OCI-LY1 (cell line): ENCODE measurements around the gene NEK1.

Experiments used
- EZH2 ChIP-seq: fragments of 200-600 bp; sonication (generic), shearing (Covaris generic); IDR thresholded peaks from 2 replicates; pipeline ENCODE4 v1.8.0; 2017; ENCODE audit warnings: borderline replicate concordance, mixed run types, mild to moderate bottlenecking, antibody characterized with exemption, low read length, moderate library complexity, mixed read lengths
- TF ChIP-seq, protein P1 (sequence below): fragments of 200-600 bp; sonication (generic), shearing (Covaris generic); IDR thresholded peaks from 2 replicates; pipeline ENCODE4 v1.5.1; 2017; ENCODE audit warnings: mild to moderate bottlenecking, antibody characterized with exemption, low read length, moderate library complexity, mixed read lengths

DNA sequence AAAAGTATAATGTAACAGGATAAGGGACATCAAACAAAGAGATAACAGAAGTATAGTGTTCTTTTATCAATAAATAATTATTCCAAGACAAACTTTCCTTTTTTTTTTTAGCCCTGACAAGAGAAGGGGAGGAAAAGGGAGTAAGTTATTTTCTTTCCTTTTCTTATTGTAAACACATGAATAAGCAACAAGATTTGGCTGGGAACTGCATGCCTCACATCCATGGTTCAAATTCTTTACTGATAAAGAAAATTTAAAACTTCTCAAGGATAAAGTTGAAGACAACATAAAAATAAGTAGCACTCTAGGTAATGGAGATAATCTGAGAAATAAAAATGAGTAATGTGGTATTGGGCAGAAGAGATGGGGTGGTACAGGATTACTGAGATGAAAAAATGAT is 71.6 kb downstream of the NEK1 start:
- TF ChIP-seq EZH2: no peak
- TF ChIP-seq, protein P1, sequence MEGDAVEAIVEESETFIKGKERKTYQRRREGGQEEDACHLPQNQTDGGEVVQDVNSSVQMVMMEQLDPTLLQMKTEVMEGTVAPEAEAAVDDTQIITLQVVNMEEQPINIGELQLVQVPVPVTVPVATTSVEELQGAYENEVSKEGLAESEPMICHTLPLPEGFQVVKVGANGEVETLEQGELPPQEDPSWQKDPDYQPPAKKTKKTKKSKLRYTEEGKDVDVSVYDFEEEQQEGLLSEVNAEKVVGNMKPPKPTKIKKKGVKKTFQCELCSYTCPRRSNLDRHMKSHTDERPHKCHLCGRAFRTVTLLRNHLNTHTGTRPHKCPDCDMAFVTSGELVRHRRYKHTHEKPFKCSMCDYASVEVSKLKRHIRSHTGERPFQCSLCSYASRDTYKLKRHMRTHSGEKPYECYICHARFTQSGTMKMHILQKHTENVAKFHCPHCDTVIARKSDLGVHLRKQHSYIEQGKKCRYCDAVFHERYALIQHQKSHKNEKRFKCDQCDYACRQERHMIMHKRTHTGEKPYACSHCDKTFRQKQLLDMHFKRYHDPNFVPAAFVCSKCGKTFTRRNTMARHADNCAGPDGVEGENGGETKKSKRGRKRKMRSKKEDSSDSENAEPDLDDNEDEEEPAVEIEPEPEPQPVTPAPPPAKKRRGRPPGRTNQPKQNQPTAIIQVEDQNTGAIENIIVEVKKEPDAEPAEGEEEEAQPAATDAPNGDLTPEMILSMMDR: no peak
